Activated CD8-positive, alpha-beta memory T cell treated with anti-CD3 and anti-CD28 coated beads, Interleukin-2, amount 10 ng/mL, durations not matched to agents 7 days and 5 days (primary cell): ENCODE data around the gene RAB35. TPM values are rescaled to one million over a fixed set of nuclear protein-coding genes. Genes with fewer than 3 reads are reported as not detected.

ENCODE experiments used
- ATAC-seq: fragments of 150-1000 bp; cut with Tn5 transposase; one replicate; pipeline ENCODE4 v1.10.0; 2021; ENCODE audit warnings: moderate library complexity
- CTCF ChIA-PET: fragments of 350-600 bp; sonication (Branson Sonifier 250); formaldehyde crosslinking; loops from one replicate; lab custom pipeline; 2021; ENCODE audit warnings: antibody characterized with exemption; lab: Charles Lee
- DNase-seq: peaks from one replicate; pipeline ENCODE4 v3.0.0-alpha.2; 2020
- H3K27ac Mint-ChIP-seq: one replicate; pipeline ENCODE4 v1.8.0; 2021; ENCODE audit warnings: mild to moderate bottlenecking, mixed read lengths
- H3K27me3 Mint-ChIP-seq: one replicate; pipeline ENCODE4 v1.8.0; 2021; ENCODE audit warnings: mixed read lengths
- H3K36me3 Mint-ChIP-seq: one replicate; pipeline ENCODE4 v1.8.0; 2021; ENCODE audit warnings: mild to moderate bottlenecking, mixed read lengths
- H3K4me1 Mint-ChIP-seq: one replicate; pipeline ENCODE4 v1.8.0; 2021; ENCODE audit warnings: mixed read lengths
- H3K4me3 Mint-ChIP-seq: one replicate; pipeline ENCODE4 v1.8.0; 2021; ENCODE audit warnings: mild to moderate bottlenecking, moderate library complexity, mixed read lengths
- H3K9me3 Mint-ChIP-seq: one replicate; pipeline ENCODE4 v1.8.0; 2022; ENCODE audit warnings: low read depth, mixed read lengths
- total RNA-seq, 2 experiments: library from RNA; stranded (reverse); gene quantifications; one replicate each; pipeline ENCODE4 v1.2.3, GENCODE V29; 2021

Gene RAB35
- total RNA-seq, 2 experiments from 2014 or later, result 63.7 to 81.3 TPM

DNA sequence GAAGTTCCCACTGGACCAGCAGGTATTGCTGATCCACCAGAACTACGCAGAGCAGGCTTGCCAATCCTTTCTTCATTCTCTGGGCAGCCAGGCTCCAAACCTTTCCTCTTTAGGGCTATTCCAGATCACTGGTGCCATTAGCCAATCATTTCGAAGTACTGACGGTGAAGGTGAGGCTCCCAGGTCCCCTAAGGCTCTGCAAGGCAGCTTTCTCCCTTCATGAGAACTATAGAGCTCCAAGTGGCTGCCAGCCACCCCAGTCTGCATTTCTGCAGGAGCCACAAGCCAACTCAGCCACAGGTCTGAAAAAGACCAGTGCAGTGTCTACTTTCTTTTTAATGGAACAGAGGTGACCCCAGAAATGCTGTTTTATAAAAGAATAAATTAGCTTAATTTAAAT, 48.7 kb downstream of the RAB35 start:
- H3K4me3 Mint-ChIP-seq, result no peak overlapping the region
- no peaks in the 10 kb centered on the region for H3K9me3 Mint-ChIP-seq
- H3K4me1 Mint-ChIP-seq, result no peaks in the 10 kb centered on the region

DNA sequence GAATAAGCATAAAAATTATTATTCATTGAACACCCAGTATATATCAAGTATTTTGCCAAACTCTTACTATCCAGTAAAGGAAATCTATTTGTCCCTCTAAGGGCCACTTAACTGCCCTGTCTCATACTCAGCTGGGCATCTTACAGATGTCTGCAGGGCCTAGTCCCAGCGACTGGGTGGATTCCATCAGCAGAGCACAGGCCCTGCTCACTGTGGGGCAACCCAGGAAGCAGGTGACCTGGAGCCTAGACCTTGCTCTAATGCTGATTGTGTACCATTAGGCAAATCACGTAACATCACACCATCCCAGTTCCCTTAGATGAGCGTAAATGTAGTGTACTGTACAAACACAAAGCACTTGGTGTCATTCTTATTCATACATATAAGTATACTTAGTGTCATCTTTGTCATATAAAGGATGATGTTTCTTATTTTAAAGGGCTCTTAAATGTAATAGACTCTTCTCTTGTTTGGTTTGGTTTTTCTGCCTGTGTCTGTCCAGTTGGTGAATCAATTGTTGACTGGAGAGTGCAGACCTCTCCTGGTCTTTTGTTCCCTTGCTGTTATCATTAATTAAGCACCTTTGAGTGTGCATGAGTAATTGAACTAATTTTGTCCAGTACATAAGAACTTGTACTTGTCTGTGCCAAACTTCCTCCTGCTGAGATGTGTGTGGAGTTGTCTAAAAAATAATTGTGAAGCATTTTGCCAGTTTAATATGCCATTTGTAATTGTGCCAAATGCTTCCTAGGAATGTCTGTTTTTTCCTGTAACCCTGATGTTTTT, 49.3 kb downstream of the RAB35 start:
- Mint-ChIP-seq H3K4me3 (no peak overlapping the region), H3K36me3 (peaks cover 10% of the 10 kb centered on the region), H3K9me3 (no peaks in the 10 kb centered on the region), H3K27ac (no peak overlapping the region), H3K27me3 (no peaks in the 10 kb centered on the region), H3K4me1 (no peaks in the 10 kb centered on the region)
- CTCF ChIA-PET, result interaction anchor here (1.7 kb wide), 1 partner anchor 10 kb away, joined by 4 read pairs; no protein-coding TSS in a partner anchor
- ATAC-seq (no peak), DNase-seq (no peak)

More for the DNA sequence above, 48.7 kb downstream of the RAB35 start:
- Mint-ChIP-seq H3K27me3 (no peaks in the 10 kb centered on the region), H3K36me3 (peaks cover 17% of the 10 kb centered on the region), H3K27ac (no peak overlapping the region)
- CTCF ChIA-PET, result interaction anchor here (1.6 kb wide), 1 partner anchor 19 kb away, joined by 4 read pairs; no protein-coding TSS in a partner anchor
- no peak for DNase-seq
- ATAC-seq, result no peak

DNA sequence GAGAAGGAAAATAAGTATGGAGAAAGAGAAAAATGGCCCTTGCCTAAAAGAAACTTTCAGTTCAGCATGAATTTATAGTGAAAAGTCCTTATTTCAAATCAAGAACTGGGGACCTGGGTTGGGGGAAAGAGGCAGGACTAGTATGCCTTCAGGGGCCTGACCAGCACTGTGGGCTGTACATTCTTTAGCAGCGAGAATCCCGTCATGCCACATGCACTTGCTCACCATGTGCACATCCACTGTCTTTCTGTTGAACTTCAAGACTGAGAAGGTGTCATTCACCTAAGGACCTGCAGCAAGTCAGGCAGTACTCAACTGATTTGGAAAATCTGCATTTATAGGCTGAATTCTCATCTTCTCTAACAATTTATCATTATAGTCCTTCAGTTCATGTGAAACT, 50.2 kb downstream of the RAB35 start:
- H3K4me3 Mint-ChIP-seq, result no peak overlapping the region
- CTCF ChIA-PET, result interaction anchor here (1.5 to 1.7 kb wide), 2 partner anchors 9 to 17 kb away, joined by 3 to 4 read pairs; no protein-coding TSS in a partner anchor
- ATAC-seq (no peak), DNase-seq (no peak)
- H3K9me3 Mint-ChIP-seq, result no peaks in the 10 kb centered on the region
- no peaks in the 10 kb centered on the region for H3K27me3 Mint-ChIP-seq
- H3K36me3 Mint-ChIP-seq, result peaks cover 9% of the 10 kb centered on the region
- H3K27ac Mint-ChIP-seq, result no peak overlapping the region
- no peaks in the 10 kb centered on the region for H3K4me1 Mint-ChIP-seq

DNA sequence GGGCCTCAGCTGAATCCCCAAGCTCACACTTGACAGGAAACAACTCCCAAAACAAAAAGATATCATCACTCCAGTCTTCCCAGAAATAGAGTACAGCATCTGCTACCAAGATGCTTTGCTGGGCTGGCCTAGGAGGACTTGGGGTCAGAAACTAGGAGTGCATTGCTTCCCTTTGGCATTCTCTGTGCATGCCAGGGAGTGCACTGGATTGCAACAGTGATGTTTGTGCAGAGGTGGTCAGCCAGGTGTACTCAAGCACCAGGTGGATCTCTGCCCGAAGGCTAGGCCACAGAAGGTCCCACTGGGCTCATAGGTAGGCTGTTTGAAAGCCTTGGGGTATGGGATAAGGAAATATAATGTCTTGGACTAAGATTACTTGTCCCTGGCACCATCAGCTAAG, 51.1 kb downstream of the RAB35 start:
- CTCF ChIA-PET, result interaction anchor here (0.7 to 1.7 kb wide), 4 partner anchors 8 to 20 kb away, joined by 3 to 4 read pairs (median 3); no protein-coding TSS in a partner anchor
- no peak overlapping the region for H3K4me3 Mint-ChIP-seq

DNA sequence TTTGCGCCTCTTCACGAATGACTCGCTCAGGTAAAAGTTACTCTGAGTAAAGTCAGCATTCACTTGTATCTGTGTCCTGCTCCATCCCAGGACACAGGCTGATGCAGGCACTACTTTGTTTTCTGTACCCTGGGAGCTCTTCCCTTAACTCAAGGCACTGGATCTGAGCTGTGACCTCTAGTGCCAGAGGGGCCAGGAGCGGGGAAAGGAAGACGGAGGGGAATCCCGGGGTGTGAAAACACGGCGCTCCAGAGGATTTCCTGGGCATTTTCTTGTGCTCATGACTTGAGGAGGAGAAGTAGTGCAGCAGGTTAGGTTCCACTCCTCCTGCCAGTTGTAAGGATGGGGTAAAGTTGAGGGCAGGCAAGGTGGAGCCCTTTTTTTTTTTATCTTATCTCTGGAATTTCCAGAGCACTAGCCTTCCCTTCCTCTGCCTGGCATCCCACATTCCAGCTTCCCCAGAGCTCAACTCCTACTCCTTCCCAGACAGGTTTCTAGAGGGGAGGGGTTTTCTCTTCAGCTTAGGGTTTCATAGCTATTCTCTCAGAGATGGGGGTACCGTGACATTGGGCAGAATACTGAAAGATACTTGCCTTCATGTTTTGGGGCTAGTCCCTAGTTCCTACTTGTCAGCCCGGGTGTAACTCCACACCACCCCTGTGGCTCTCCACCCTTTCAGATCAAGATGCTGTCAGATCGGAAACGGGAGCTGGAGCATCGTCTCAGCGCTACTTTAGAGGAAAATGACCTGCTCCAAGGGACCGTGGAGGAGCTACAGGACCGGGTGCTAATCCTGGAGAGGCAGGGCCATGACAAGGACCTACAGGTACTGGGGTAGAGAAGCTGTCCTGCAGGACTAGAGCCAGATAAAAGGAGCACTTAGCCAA, 52.3 kb downstream of the RAB35 start:
- DNase-seq (no peak), ATAC-seq (no peak)
- Mint-ChIP-seq H3K27ac (no peak overlapping the region), H3K4me3 (no peak overlapping the region), H3K27me3 (no peaks in the 10 kb centered on the region), H3K36me3 (peaks cover 9% of the 10 kb centered on the region), H3K4me1 (no peaks in the 10 kb centered on the region), H3K9me3 (no peaks in the 10 kb centered on the region)
- CTCF ChIA-PET, result interaction anchor here (0.7 kb wide), 1 partner anchor 21 kb away, joined by 3 read pairs; no protein-coding TSS in a partner anchor

More for the DNA sequence above, 51.1 kb downstream of the RAB35 start:
- Mint-ChIP-seq H3K27ac (no peak overlapping the region), H3K9me3 (no peaks in the 10 kb centered on the region), H3K4me1 (no peaks in the 10 kb centered on the region), H3K36me3 (peaks cover 9% of the 10 kb centered on the region), H3K27me3 (no peaks in the 10 kb centered on the region)
- ATAC-seq, result no peak
- no peak for DNase-seq

DNA sequence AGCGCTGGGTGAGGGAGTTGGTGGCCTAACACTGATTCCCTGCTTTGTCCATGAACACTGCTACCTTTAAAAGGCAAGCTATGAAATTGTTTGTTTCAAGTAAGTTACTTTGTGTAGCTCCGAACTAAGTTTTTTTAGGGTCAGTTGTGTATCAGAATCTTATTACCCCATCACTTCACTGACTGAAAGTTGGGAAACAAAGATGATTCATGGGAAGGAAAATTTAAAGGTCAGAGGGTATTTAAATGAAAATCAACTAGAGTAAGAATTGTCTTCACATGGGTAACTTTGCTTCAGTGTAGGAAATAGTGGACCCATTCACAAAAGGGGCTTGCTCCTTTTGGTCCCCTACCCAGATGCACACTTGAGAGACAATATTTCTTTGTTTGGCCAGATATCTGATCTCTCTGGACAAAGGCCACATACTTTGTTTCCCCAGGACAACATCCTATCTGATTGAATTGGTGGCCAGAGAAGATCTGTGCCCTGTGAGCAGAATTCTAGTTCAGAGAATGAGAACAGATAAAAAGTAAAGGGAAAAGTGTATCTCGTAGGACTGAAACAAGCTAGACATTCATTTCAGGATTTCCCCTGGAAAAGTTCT, 53.5 kb downstream of the RAB35 start:
- Mint-ChIP-seq H3K36me3 (peaks cover 9% of the 10 kb centered on the region), H3K27me3 (no peaks in the 10 kb centered on the region), H3K4me1 (no peaks in the 10 kb centered on the region), H3K9me3 (no peaks in the 10 kb centered on the region), H3K27ac (no peak overlapping the region), H3K4me3 (no peak overlapping the region)
- ATAC-seq, result no peak
- CTCF ChIA-PET, result no interaction called here
- DNase-seq, result no peak

DNA sequence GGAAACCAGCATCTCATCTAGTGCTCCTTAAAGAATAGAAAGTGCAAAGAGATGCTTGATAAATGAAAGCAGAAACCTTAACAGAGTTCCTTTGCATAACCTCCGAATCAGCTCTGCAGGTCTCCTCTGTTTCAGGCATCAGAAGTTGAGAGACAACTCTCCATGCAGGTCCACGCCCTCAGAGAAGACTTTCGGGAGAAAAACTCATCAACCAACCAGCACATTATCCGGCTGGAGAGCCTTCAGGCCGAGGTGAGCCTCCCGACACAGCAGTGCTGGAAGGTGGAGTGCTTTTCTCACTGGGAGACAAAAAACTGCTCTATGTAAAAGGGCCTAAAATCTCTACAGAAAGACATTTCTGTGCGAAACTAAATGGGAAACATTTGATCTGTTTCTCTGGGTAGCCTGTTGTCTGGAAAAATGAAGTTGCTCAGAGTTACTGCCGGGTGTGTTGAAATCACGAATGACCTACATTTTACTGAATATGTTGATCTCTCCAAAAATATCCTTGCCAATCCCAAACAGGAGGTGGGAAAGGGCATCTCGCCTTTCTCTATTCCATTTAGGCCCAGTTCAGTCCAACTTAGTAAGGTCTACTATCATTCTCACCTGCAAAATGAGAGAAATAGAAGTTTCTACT, 54.9 kb downstream of the RAB35 start:
- Mint-ChIP-seq H3K27me3 (no peaks in the 10 kb centered on the region), H3K9me3 (no peaks in the 10 kb centered on the region), H3K36me3 (peaks cover 8% of the 10 kb centered on the region), H3K4me3 (no peak overlapping the region), H3K4me1 (no peaks in the 10 kb centered on the region), H3K27ac (no peak overlapping the region)
- CTCF ChIA-PET, result no interaction called here
- no peak for DNase-seq
- ATAC-seq, result no peak

DNA sequence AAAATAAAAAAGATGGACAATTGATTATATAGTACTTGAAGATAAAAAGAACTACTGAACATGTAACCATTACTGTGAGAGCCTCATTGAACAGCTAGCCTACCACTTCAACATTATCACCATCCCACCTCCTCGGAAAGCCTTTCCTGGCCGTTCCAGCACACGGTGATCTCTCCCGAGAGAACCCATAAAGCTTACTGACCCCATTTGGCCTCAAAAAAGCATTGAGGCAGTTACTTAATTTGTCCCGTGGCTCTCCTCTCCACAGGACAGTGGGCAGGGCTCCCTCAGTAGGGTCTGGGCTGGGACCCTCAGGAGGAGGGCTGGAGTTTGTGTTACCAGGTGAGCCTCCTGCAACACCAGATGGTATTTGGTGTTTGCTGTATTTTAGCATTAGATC, 55.8 kb downstream of the RAB35 start:
- no peak overlapping the region for H3K27ac Mint-ChIP-seq

DNA sequence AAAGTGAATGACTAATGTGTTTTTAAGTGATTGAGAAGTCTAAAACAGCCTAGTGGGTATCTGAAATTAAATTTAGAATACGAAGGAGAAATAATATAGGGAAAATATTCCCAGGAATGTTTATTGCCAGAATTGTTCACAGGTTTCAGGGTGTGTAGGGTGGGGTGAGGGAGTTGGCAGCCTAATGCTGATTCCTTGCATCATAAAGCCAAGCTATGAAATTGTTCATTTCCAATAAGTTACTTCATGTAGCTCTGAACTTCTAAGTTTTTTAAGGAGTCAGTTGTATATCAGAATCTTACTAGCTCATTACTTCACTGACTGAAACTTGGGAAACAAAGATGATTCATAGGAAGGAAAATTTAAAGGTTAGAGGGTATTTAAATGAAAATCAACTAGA, 56.4 kb downstream of the RAB35 start:
- ATAC-seq (no peak), DNase-seq (no peak)
- Mint-ChIP-seq H3K4me1 (no peaks in the 10 kb centered on the region), H3K4me3 (no peak overlapping the region), H3K27ac (no peak overlapping the region), H3K27me3 (no peaks in the 10 kb centered on the region), H3K36me3 (peaks cover 7% of the 10 kb centered on the region), H3K9me3 (no peaks in the 10 kb centered on the region)
- CTCF ChIA-PET, result no interaction called here

More for the DNA sequence above, 55.8 kb downstream of the RAB35 start:
- CTCF ChIA-PET, result no interaction called here
- Mint-ChIP-seq H3K36me3 (peaks cover 7% of the 10 kb centered on the region), H3K4me3 (no peak overlapping the region), H3K4me1 (no peaks in the 10 kb centered on the region), H3K27me3 (no peaks in the 10 kb centered on the region), H3K9me3 (no peaks in the 10 kb centered on the region)
- no peak for DNase-seq
- no peak for ATAC-seq

DNA sequence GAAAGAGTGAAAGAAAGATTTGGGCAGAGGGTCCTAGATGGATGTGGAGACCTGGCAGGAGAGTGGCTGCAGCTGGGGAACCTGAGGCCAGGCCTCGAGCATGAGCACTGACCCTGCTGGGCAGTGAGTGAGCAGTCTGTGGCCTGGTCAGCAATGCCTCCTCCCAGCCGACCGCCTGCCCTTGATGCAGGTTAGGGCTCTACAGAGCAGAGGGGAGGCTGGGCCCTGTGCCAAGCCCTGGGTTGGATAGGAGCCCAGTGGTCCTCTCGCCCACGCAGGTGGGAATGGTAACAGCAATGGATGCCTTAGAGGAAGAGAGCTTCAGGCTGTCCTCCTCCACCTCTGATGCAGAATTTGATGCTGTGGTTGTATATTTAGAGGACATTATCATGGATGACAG, 59.8 kb downstream of the RAB35 start:
- no peak overlapping the region for H3K27ac Mint-ChIP-seq
- H3K4me1 Mint-ChIP-seq, result peaks cover 12% of the 10 kb centered on the region
- no peaks in the 10 kb centered on the region for H3K27me3 Mint-ChIP-seq
- DNase-seq (no peak), ATAC-seq (no peak)
- peaks cover 3% of the 10 kb centered on the region for H3K9me3 Mint-ChIP-seq
- H3K4me3 Mint-ChIP-seq, result no peak overlapping the region
- H3K36me3 Mint-ChIP-seq, result peaks cover 11% of the 10 kb centered on the region
- CTCF ChIA-PET, result interaction anchor here (0.8 kb wide), 1 partner anchor 10 kb away, joined by 4 read pairs; no protein-coding TSS in a partner anchor

DNA sequence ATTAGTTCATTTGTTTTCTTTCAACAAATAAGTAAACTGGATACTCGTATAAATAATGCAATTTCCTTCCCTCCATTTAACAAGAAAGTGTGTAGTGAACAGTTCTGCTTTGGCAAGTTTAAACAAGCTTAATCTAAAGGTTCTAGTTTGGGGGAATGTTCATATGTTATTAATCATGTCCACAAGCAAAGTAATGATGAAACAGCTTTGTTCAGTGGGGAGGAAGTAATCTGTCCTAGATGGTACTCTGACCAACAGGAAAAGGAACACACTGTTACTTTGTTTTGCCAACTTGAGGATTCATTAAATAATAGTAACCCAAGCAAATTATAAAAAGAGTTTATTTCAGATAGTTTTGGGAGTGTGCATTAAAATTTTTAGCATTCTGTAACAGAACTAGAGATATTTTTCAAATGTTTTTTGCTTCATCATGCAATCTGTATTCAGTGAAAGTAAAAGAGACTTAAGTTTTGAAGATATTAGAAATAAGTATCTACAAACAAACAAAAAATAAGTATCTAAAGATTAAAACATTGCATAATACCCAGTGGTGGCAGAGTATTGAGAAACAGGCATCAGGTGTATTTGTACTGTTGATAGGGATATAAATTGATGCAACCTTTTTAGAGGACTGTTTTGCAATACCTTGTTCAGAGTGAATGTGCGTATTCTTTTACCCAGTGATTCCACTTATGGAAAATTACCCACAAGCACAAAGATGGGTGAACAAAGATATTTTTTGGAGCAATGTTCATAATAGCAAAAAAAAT, 61.1 kb downstream of the RAB35 start:
- Mint-ChIP-seq H3K9me3 (peaks cover 4% of the 10 kb centered on the region), H3K4me1 (peaks cover 14% of the 10 kb centered on the region), H3K4me3 (no peak overlapping the region), H3K27me3 (no peaks in the 10 kb centered on the region), H3K36me3 (peaks cover 14% of the 10 kb centered on the region), H3K27ac (no peak overlapping the region)
- CTCF ChIA-PET, result no interaction called here
- no peak for DNase-seq
- ATAC-seq, result no peak

DNA sequence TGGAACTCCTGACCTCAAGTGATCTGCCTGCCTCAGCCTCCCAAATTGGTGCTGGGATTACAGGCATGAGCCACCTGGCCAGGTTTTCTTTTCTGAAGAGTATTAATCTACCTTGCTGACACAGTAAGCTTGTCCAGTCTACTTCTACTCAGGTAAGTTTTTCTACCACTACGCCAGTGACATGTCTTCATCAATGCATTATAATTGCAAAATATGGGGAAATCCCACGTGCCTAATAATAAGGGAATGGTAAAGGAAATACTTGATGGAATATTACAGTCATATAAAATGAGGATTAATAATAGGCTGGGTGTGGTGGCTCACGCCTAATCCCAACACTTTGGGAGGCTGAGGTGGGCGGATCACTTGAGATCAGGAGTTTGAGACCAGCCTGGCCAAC, 62.3 kb downstream of the RAB35 start:
- Mint-ChIP-seq H3K27ac (no peak overlapping the region), H3K27me3 (no peaks in the 10 kb centered on the region)

More for the DNA sequence above, 62.3 kb downstream of the RAB35 start:
- H3K9me3 Mint-ChIP-seq, result peaks cover 4% of the 10 kb centered on the region
- peaks cover 14% of the 10 kb centered on the region for H3K4me1 Mint-ChIP-seq
- no peak for DNase-seq
- CTCF ChIA-PET, result no interaction called here
- ATAC-seq, result no peak
- peaks cover 14% of the 10 kb centered on the region for H3K36me3 Mint-ChIP-seq
- H3K4me3 Mint-ChIP-seq, result no peak overlapping the region
